GM12873 (cell line): ENCODE measurements around the gene CCDC102B.

Source experiments
- CTCF ChIP-seq: IDR thresholded peaks from 2 replicates; pipeline ENCODE4 v1.5.1; 2012; ENCODE audit warnings: low read depth, mild to moderate bottlenecking, moderate library complexity, low read length, control low read depth; ENCODE audit not compliant: insufficient read depth; ENCODE audit errors: missing control alignments

Gene CCDC102B

GRCh38 chr18:68865503-68865902 is 67.6 kb downstream of the CCDC102B start:
- no peak for TF ChIP-seq CTCF

GRCh38 chr18:68873003-68873402 is 75.1 kb downstream of the CCDC102B start:
- TF ChIP-seq CTCF = no peak

- TF ChIP-seq CTCF = no peak
Observed at GRCh38 chr18:68874361-68874760, 76.5 kb downstream of the CCDC102B start.

- no peak for TF ChIP-seq CTCF
Observed at GRCh38 chr18:68887410-68887809, 89.5 kb downstream of the CCDC102B start.

- no peak for TF ChIP-seq CTCF
Observed at GRCh38 chr18:68893354-68893753, 95.5 kb downstream of the CCDC102B start.

- no peak for TF ChIP-seq CTCF
Observed at GRCh38 chr18:68897286-68897685, 99.4 kb downstream of the CCDC102B start.

GRCh38 chr18:68909579-68909978 is 111.7 kb downstream of the CCDC102B start:
- TF ChIP-seq CTCF = no peak
